SK-N-SH (cell line): ENCODE measurements around the gene C10orf90. TPM values are rescaled to one million over a fixed set of nuclear protein-coding genes. Genes with fewer than 3 reads are reported as not detected.
A peak's percentile ranks its signal among the peaks of the same experiment; 100 is the strongest.

Source experiments
- CTCF ChIA-PET: fragments of 300-600, 350-600 bp; formaldehyde crosslinking; extraction: SDS; loops from one replicate; lab custom pipeline; 2021; lab: Yijun Ruan, JAX
- POLR2A ChIA-PET: fragments of 350-600 bp; sonication (Branson Sonifier 250); formaldehyde crosslinking; extraction: SDS; loops from one replicate; lab custom pipeline; 2020; ENCODE audit warnings: antibody characterized with exemption, inconsistent platforms; lab: Yijun Ruan, JAX
- DNase-seq: peaks from one replicate; pipeline ENCODE4 v3.0.0; 2012
- H2AFZ ChIP-seq: fragments of 200-600 bp; sonication (generic); 2 replicates; pipeline ENCODE4 v1.8.1; 2016; ENCODE audit warnings: antibody characterized with exemption, mild to moderate bottlenecking, low read depth
- H3F3A ChIP-seq: fragments of 200-600 bp; sonication (generic); replicated peaks from 2 replicates; pipeline ENCODE3; 2016; ENCODE audit warnings: antibody characterized with exemption, mild to moderate bottlenecking; ENCODE audit not compliant: insufficient read depth
- H3K27ac ChIP-seq, 2 experiments: fragments of 200-500 bp in 1 of 2; fragments of 200-600 bp in 1 of 2; sonication (Bioruptor generic) in 1 of 2; sonication (generic), shearing (Covaris generic) in 1 of 2; 2 replicates each; pipeline versions ENCODE4 v1.5.1 to v1.6.1; 2014 to 2016; ENCODE audit warnings: low read depth in 2 of 2, inconsistent platforms in 1 of 2, low read length in 1 of 2, mild to moderate bottlenecking in 1 of 2, mixed read lengths in 1 of 2
- H3K27me3 ChIP-seq: fragments of 200-600 bp; sonication (generic), shearing (Covaris generic); 2 replicates; pipeline ENCODE4 v1.6.1; 2016; ENCODE audit warnings: mixed run types; ENCODE audit not compliant: insufficient read depth
- H3K36me3 ChIP-seq, 2 experiments: fragments of 200-500 bp in 1 of 2; fragments of 200-600 bp in 1 of 2; sonication (Bioruptor generic) in 1 of 2; sonication (generic) in 1 of 2; replicated peaks in 1 of 2; 2 replicates each; pipeline versions ENCODE3 to v1.5.1; 2014 to 2016; ENCODE audit warnings: low read length in 1 of 2, mild to moderate bottlenecking in 1 of 2; ENCODE audit not compliant: insufficient read depth in 2 of 2, control insufficient read depth in 1 of 2
- H3K4me1 ChIP-seq, 2 experiments: fragments of 200-500 bp in 1 of 2; fragments of 200-600 bp in 1 of 2; sonication (Bioruptor generic) in 1 of 2; sonication (generic), shearing (Covaris generic) in 1 of 2; 2 replicates each; pipeline versions ENCODE4 v1.5.1 to v1.6.1; 2014 to 2016; ENCODE audit warnings: low read depth in 1 of 2, low read length in 1 of 2, mixed run types in 1 of 2; ENCODE audit not compliant: insufficient read depth in 2 of 2, control insufficient read depth in 1 of 2
- H3K4me2 ChIP-seq: fragments of 200-600 bp; sonication (generic), shearing (Covaris generic); 2 replicates; pipeline ENCODE4 v1.6.1; 2017; ENCODE audit warnings: mixed run types
- H3K4me3 ChIP-seq, 2 experiments: fragments of 200-500 bp in 1 of 2; fragments of 200-600 bp in 1 of 2; sonication (Bioruptor generic) in 1 of 2; sonication (generic), shearing (Covaris generic) in 1 of 2; 2 replicates each; pipeline versions ENCODE4 v1.5.1 to v1.8.1; 2014 to 2016; ENCODE audit warnings: low read depth in 2 of 2, inconsistent platforms in 1 of 2, low read length in 1 of 2, mild to moderate bottlenecking in 1 of 2, mixed read lengths in 1 of 2, moderate library complexity in 1 of 2
- H3K79me2 ChIP-seq: fragments of 200-600 bp; sonication (generic); 2 replicates; pipeline ENCODE4 v1.8.1; 2017; ENCODE audit warnings: mild to moderate bottlenecking; ENCODE audit not compliant: insufficient read depth
- H3K9ac ChIP-seq: fragments of 200-600 bp; sonication (generic); 2 replicates; pipeline ENCODE4 v1.6.1; 2017; ENCODE audit warnings: mixed run types
- H3K9me2 ChIP-seq: fragments of 200-600 bp; sonication (generic); 2 replicates; pipeline ENCODE4 v1.6.1; 2017; ENCODE audit warnings: mixed run types
- H3K9me3 ChIP-seq: fragments of 200-600 bp; sonication (generic); 2 replicates; pipeline ENCODE4 v1.6.1; 2017; ENCODE audit warnings: mixed run types, mild to moderate bottlenecking, moderate library complexity
- H4K20me1 ChIP-seq: fragments of 200-600 bp; sonication (generic); 2 replicates; pipeline ENCODE4 v1.6.1; 2017; ENCODE audit warnings: mild to moderate bottlenecking, mixed run types; ENCODE audit not compliant: insufficient read depth
- CHD2 ChIP-seq: fragments of 150-350 bp; IDR thresholded peaks from 2 replicates; pipeline ENCODE4 v1.6.1; 2018; ENCODE audit warnings: low read length; ENCODE audit not compliant: partially characterized antibody
- CTCF ChIP-seq: fragments of 200-600 bp; sonication (generic); IDR thresholded peaks from 2 replicates; pipeline ENCODE4 v1.6.1; 2017; ENCODE audit warnings: antibody characterized with exemption, mild to moderate bottlenecking, moderate library complexity
- EZH2phosphoT487 ChIP-seq: fragments of 200-600 bp; sonication (generic); IDR thresholded peaks from 2 replicates; pipeline ENCODE4 v1.6.1; 2017; ENCODE audit warnings: low read depth, mixed run types, mild to moderate bottlenecking, antibody characterized with exemption, moderate library complexity, borderline replicate concordance
- FOSL2 ChIP-seq: IDR thresholded peaks from 2 replicates; pipeline ENCODE4 v1.4.0; 2012; ENCODE audit warnings: low read depth, mild to moderate bottlenecking, moderate library complexity, borderline replicate concordance
- FOXJ3 ChIP-seq: sonication (generic); formaldehyde crosslinking; IDR thresholded peaks from 2 replicates; pipeline ENCODE4 v1.5.1; 2020; ENCODE audit warnings: mild to moderate bottlenecking, missing genetic modification reagents
- FOXM1 ChIP-seq: IDR thresholded peaks from 2 replicates; pipeline ENCODE4 v1.4.0; 2012; ENCODE audit warnings: low read depth, mild to moderate bottlenecking
- GABPA ChIP-seq: IDR thresholded peaks from 2 replicates; pipeline ENCODE4 v1.4.0; 2012; ENCODE audit warnings: low read depth, mild to moderate bottlenecking
- GATA2 ChIP-seq: sonication (generic); formaldehyde crosslinking; IDR thresholded peaks from 2 replicates; pipeline ENCODE4 v1.5.0; 2020; ENCODE audit warnings: mild to moderate bottlenecking, missing genetic modification reagents
- IRF3 ChIP-seq: fragments of 150-350 bp; IDR thresholded peaks from 2 replicates; pipeline ENCODE4 v1.6.1; 2016; ENCODE audit warnings: mild to moderate bottlenecking, low read depth, low read length
- MEF2A ChIP-seq: IDR thresholded peaks from 2 replicates; pipeline ENCODE4 v1.4.0; 2012; ENCODE audit warnings: low read depth, borderline replicate concordance
- NFIC ChIP-seq: IDR thresholded peaks from 2 replicates; pipeline ENCODE4 v1.4.0; 2012; ENCODE audit warnings: borderline replicate concordance
- PBX3 ChIP-seq: IDR thresholded peaks from 2 replicates; pipeline ENCODE4; 2012
- POLR2AphosphoS5 ChIP-seq: IDR thresholded peaks from 2 replicates; pipeline ENCODE4 v1.6.1; 2012; ENCODE audit warnings: low read depth, low read length
- RCOR1 ChIP-seq: fragments of 150-350 bp; IDR thresholded peaks from 2 replicates; pipeline ENCODE4 v1.6.1; 2017; ENCODE audit warnings: antibody characterized with exemption, low read length
- REST ChIP-seq: IDR thresholded peaks from 2 replicates; pipeline ENCODE4 v1.6.1; 2012; ENCODE audit warnings: mild to moderate bottlenecking, low read depth, low read length, moderate library complexity
- RXRA ChIP-seq: IDR thresholded peaks from 2 replicates; pipeline ENCODE4 v1.4.0; 2012; ENCODE audit warnings: low read depth, mild to moderate bottlenecking, borderline replicate concordance
- SMC3 ChIP-seq: IDR thresholded peaks from 2 replicates; pipeline ENCODE4 v1.6.1; 2012; ENCODE audit warnings: low read depth, low read length, improper control_type of control experiment
- WGBS: methylation state at CpG from one replicate; pipeline ENCODE4 v1.1.6; 2017; ENCODE audit warnings: low lambda C conversion rate; 5-methylcytosine and 5-hydroxymethylcytosine counted together
- polyA plus RNA-seq, 3 experiments: library from polyadenylated mRNA; depleted of rRNA; stranded (reverse); fragments of >200 nt; gene quantifications; 2 replicates each; pipeline ENCODE4 v1.2.3, GENCODE V29; 2012

Gene C10orf90
- polyA plus RNA-seq, 1 of the 3 experiments (the other 2 are of a cell fraction), result 0.21 TPM

- TF ChIP-seq REST (no peak), SMC3 (no peak), RXRA (no peak), EZH2phosphoT487 (no peak), IRF3 (no peak), NFIC (peak; percentile 51; the same call in 1 of the 2 replicates), POLR2AphosphoS5 (no peak), RCOR1 (no peak), FOXM1 (no peak), FOSL2 (peak; percentile 62; the same call in 1 of the 2 replicates), CHD2 (no peak), GATA2 (CRISPR knock-in tag) (no peak), MEF2A (no peak), GABPA (no peak), FOXJ3 (no peak)
Observed at GRCh38 chr10:126459878-126460481, 210.5 kb downstream of the C10orf90 start (continued).

- CTCF ChIA-PET, result interaction anchor here (0.9 to 1.2 kb wide), 3 partner anchors 8 to 45 kb away, joined by 3 to 4 read pairs (median 3); no protein-coding TSS in a partner anchor
- Histone ChIP-seq H3K9ac (no peak overlapping the region), H3K9me3 (no peaks in the 10 kb centered on the region), H3K27me3 (no peaks in the 10 kb centered on the region), H3K36me3 (no peaks in the 10 kb centered on the region), H3K27ac (peak overlapping the region in 1 of 2 experiments; percentile 32; a peak in 1 of 4 replicates), H3K4me2 (0 out of 2 replicates have a peak overlapping the region, but pooled peaks have one; percentile 4), H3K79me2 (no peaks in the 10 kb centered on the region), H3K4me1 (peaks cover 0 to 18% of the 10 kb centered on the region in 2 experiments; a peak in 2 of 4 replicates), H2AFZ (no peak overlapping the region), H3K9me2 (no peaks in the 10 kb centered on the region), H4K20me1 (no peaks in the 10 kb centered on the region), H3F3A (no peaks in the 10 kb centered on the region), H3K4me3 (no peak overlapping the region)
- POLR2A ChIA-PET, result no interaction called here
- TF ChIP-seq CHD2 (no peak), CTCF (peak; percentile 30; the same call in 1 of the 2 replicates), GATA2 (CRISPR knock-in tag) (no peak), PBX3 (peak; percentile 14; the same call in 1 of the 2 replicates)
- 74% methylated on average over 20 of the region's 20 CpGs for WGBS
- no peak for DNase-seq
Observed at GRCh38 chr10:126459032-126459831, 211.3 kb downstream of the C10orf90 start.
